Hematopoietic multipotent progenitor cell treated with erythropoietin and hydrocortisone succinate and interleukin-3 and kit ligand, for 15 days (in vitro differentiated cells): ENCODE measurements around the gene RSRC1.
"Not testable (repeated sequence)": the region's sequence is repeated elsewhere in the genome, so short reads cannot be mapped to it uniquely, and the experiment has no call there.

Source experiments
- DNase-seq: peaks from one replicate; pipeline ENCODE4 v3.0.0-alpha.2; 2015; ENCODE audit warnings: low spot score

RSRC1 gene

DNA sequence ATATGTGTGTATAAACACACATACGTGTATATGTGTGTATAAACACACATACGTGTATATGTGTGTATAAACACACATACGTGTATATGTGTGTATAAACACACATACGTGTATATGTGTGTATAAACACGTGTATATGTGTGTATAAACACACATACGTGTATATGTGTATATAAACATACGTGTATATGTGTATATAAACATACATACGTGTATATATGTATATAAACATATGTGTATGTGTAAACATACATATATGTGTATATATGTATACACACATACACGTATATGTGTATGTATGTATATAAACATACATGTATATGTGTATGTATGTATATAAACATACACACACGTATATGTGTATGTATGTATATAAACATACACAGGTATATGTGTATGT lies 119.1 kb downstream of the RSRC1 start:
- DNase-seq, result not testable (repeated sequence)

DNA sequence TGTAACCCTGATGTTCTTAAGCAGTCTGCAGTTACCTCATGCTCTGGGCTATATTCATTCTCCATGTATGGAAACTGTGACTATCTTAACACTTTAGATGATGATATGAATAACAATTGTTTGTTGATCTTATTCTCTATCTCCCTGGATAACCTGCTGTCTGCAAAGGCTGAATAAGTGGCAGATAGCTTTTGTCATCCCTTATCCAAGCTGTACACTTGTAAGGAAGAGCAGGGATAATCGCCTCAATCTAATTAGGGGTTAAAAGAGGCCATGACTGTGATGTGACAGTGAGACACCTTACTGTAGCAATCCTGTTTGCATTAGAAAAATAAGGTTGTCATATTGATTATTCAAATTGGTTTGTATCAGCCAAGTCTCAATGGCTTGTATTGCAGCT lies 123.9 kb downstream of the RSRC1 start:
- no peak for DNase-seq

DNA sequence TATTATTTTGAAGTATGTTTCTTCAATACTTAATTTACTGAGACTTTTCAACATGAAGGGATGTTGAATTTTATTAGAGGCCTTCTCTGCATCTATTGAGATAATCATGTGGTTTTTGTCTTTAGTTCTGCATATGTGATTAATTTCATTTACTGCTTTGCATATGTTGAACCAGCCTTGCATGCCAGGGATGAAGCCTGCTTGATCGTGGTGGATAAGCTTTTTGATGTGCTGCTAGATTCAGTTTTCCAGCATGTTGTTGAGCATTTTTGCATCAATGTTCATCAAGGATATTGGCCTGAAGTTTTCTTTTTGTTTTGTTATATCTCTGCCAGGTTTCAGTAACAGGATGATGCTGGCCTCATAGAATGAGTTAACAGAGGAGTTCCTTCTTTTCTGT lies 134.4 kb downstream of the RSRC1 start:
- no peak for DNase-seq

DNA sequence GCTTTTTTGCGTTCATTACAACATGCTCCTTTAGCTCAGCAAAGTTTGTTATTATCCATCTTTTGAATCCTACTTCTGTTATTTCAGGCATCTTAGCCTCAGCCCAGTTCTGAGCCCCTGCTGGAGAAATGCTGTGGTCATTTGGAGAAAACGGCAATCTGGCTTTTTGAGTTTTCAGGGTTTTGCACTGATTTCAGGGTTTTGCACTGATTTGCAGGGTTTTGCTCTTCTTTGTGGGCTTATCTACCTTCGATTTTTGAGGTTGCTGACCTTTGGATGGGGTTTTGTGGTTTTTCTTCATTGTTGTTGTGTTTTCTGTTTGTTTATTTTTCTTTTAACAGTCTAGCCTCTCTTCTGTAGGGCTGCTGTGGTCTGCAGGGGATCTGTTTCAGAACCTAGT lies 137.4 kb downstream of the RSRC1 start:
- no peak for DNase-seq

DNA sequence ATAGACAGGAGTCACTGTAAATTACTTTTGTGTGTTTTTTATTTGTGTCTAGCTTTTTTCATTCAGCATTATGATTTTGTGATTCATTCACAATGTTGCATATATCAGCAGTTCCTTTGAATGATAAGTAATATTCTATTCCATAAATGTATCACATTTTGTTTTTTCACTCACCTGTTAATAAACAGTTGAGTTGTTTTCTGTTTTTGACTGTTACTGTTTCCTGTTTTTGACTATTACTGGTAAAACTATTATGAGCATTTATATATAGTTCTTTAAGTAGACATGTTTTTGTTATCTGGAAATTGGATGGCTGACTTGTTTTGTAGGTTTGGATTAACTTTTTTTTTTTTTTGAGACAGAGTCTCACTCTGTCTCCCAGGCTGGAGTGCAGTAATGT lies 138.4 kb downstream of the RSRC1 start:
- no peak for DNase-seq

DNA sequence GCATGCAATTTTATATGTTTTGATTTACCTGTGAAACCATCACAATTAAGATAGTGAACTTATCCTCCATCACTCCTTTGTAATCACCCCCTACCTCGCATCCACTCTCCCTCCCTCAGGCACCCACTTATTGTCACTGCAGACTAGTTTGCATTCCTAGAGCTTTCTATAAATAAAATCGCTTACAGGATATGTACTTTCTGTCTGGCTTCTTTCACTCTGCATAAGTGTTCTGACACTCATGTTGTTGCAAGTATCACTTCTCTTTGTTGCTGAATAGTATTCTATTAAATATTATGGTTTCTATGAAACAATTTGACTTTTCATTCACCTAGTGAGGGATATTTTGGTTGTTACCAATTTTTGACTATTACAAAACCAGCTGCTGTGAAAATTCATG lies 139.3 kb downstream of the RSRC1 start:
- no peak for DNase-seq

DNA sequence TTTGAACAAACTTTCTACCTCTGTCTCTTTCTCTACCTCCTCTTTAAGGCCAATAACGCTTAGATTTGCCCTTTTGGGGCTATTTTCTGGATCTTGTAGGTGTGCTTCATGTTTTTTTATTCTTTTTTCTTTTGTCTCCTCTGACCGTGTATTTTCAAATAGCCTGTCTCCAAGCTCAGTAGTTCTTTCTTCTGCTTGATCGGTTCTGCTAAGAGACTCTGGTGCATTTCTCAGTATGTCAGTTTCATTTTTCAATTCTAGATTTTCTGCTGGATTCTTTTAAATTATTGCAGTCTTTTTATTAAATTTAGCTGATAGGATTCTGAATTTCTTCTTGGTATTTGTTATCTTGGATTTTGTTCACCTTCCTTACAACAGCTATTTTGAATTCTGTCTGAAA lies 148.7 kb downstream of the RSRC1 start:
- DNase-seq, result no peak

DNA sequence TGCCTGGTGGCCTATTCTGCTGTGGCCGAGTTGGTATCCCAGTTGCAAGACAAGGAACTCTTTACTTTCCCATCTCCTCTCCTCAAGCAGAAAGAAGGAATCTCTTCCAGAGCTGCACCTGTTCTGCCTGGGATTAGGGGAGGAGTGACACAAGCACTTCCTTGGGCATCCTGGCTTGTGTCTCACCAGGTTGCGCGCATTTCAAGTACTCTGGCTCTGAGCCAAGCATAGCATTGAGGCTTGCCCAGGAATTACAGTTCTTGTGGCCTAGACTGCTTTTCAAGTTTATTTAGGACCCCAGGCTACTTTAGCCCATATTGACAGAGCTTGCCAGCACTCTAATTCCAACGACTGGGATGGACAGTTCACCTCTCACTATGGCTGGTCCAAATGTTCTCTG lies 150.5 kb downstream of the RSRC1 start:
- DNase-seq, result no peak

DNA sequence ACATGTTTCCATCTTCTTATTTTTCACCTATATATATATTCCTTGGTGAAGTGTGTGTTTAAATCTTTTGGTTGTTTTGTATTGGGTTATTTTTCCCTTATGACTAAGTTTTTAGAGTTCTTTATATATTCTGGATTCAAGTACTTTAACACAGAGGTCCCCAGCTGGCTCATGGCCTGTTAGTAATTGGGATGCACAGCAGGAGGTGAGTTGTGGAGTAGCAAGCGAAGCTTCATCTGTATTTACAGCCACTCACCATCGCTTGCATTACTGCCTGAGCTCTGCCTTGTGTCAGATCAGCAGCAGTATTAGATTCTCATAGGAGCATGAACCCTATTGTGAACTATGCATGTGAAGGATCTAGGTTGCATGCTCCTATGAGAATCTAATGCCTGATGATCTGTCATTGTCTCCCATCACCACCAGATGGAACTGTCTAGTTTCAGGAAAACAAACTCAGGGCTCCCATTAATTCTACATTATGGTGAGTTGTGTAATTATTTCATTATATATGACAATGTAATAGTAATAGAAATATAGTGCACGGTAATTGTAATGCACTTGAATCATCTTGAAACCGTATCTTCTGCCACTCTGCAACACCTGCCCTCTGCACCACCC lies 151.6 kb downstream of the RSRC1 start:
- no peak for DNase-seq

DNA sequence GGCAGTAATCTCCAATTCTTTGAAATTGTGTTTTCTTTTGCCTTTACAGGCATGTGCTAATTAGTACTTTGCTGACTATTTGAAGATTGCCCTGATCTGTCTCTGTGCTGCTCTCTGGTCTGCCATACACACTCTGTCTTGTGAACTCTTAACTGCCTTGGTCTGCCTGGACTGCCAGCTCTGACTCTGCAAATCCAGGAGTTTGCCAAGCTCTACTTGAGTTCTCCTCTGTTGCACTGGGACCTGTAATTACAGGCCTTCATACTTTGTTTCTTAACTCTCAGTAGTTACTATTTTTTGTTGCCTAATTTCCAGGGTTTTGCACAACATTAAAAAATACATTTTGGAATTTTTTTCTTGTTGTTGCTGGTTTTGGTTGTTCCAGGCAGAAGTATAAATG lies 155.0 kb downstream of the RSRC1 start:
- DNase-seq, result no peak

DNA sequence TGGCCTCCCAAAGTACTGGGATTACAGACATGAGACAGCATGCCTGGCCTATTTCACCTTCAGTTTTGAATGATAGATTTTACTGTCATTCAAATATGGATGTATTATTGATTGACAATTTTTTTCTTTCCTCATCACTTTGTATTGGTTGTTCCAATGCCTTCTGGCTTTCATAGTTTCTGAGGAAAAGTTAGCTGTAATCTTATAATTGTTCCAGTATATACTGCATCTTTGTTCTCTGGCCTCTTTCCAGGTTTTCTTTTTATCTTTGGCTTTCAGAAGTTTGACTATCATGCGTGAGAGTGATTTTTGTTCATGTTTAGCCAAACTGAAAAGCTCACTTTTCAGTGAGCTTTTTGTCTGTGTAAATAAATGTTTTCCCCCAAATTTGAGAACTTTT lies 157.1 kb downstream of the RSRC1 start:
- no peak for DNase-seq

DNA sequence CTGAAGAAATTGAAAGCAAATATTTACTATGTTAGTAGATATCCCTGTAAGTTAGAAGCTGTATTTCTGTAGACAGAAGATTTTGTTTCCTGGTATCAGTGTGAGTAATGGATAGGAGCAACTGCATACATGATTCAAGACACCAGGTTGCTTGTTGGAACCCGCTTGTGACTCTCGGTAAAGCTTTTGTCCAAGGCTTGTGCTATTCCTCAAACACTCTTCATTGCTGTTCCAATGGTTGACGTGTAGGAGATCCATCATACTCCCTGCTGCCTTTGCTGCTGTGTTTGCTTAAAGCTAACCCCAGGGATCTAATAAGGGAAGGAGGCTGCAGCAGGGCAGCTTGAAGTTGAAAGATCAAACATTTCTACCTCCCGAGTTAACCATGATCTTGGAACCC lies 160.1 kb downstream of the RSRC1 start:
- no peak for DNase-seq

DNA sequence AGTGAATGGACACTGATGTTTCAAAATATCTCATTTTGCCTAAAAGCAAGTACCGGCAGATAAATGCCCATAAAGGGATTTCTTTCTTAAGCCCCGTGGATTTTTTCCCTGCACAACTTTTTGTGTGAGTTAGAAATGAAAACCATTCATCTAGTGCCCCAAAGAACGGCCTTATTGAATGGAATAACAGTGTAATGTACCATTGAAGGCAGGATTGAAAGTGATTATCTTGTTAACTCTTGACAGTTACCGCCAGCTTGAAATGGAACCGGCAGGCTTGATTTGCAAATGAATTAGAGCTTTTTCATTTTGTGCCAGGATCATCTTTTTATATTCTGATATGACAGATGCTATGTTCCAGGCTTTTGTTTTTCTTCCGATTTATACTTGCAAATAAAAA lies 162.2 kb downstream of the RSRC1 start:
- DNase-seq, result no peak

DNA sequence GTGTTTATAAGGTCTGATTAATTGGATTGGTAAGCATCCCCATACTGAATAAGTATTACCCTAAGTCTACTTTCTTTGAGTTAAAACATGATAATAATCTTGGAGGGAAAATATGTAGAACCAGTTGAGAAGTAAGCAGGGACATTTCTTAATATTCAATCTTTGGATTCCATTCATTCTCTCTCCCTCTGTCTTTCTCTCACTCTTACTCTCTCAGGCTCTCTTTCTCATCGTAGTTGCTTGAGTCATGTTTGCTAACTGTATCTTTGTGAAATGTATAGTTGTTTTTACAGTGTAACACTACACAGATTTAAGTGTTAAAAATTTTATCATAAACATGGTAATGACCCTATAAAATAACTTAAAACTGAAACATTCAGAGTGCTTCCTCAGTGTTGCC lies 163.8 kb downstream of the RSRC1 start:
- DNase-seq, result no peak

DNA sequence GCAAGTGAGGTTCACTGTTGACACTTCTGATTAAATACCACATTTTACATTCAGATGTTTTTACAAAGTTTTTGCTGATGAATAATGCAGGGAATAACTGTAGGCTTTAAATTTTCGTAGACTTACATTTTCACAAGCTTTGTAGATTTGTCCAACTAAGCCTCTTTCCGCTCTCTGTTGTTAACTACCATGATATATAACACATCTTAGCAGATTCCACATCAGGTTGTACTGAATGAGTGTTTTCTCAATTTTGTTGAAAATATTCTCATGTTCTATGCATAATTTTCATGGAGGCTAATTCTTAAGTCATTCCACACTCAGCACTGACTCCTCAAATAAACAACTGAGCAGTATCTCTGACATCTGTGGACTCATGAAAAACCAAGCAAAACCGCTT lies 168.3 kb downstream of the RSRC1 start:
- no peak for DNase-seq

DNA sequence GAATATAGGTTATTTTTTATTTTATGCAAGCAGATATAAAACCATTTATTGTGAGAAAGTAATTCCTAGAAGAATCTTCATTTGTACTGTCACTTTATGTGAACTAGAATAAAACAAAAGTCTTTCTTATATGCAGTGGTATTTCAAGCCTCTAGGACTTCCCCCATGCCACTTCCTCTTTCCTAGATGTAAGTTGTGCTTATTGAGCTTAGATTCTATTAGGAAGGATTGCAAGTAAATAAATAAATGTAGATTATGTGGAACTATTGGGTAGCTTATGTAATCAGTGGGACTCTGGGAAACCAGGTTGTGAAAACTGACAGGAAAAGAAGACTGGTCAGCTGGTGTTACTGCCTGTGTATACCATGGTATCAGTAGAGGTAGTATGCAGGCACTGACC lies 169.7 kb downstream of the RSRC1 start:
- no peak for DNase-seq

DNA sequence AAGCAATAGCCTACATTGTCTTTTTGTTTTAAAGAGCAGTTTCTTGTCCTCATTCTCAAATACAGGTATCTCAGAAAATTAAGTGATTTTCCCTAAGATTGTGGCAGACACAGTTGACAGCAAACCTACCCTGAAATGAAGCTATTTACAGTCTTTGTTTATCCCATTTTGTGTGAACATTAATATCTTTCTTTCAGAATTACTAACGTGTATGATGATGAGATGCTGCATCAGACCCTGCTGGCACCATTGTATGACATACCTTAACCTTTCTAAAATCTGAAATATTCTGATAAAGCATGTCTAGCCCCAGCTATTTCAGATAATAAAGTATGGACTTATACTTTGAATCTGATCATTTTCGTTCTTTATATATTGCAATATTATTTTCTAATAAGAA lies 185.9 kb downstream of the RSRC1 start:
- DNase-seq, result no peak

DNA sequence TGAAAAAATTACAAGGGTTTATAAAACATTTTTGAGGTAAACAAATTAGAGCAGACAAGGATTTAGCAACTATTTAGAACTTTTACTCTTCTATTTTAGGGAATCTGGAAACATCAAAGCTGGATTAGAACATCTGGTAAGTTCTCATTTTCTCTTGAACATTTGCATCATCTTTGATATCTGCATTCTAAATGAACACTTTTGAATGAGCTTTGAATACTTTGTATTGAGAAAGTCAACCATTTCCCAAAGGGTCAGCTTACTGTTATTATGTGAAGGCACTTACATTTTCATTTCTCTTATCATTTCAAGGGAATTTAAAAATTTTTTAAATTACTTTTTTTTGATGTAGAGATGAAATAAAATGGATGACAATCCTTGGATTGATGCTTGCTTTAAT lies 188.1 kb downstream of the RSRC1 start:
- DNase-seq, result no peak

DNA sequence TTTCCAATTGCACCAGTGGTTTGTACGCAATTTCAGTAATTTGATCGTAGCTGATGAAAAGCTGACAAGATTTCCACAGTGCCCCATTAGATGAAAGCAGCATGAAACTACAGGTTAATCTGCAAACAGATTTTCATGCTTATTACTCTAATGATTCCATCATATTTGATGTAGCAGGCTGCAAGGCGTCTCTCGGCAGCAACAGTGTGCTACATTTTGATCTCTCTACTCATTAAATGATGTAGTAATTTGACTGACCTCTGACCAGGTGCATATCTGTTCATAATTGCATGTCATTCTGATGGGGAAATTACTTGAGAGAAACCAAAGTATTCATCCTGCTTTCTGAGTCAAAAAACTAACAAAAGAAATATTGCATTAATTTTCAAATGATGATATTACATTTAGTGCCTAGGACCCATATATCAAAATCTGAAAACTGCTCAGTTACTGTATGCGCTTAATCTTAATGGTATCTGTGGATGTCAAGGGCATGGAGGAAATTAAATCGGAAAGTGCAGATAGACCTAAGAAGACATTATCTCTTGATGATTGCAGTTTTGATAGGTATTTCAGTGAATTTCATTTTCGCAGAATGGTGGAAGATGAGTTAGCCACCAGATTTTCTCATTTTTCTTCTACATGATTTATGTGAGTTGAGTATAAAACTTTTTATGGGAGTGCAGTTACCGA lies 198.5 kb downstream of the RSRC1 start:
- no peak for DNase-seq

DNA sequence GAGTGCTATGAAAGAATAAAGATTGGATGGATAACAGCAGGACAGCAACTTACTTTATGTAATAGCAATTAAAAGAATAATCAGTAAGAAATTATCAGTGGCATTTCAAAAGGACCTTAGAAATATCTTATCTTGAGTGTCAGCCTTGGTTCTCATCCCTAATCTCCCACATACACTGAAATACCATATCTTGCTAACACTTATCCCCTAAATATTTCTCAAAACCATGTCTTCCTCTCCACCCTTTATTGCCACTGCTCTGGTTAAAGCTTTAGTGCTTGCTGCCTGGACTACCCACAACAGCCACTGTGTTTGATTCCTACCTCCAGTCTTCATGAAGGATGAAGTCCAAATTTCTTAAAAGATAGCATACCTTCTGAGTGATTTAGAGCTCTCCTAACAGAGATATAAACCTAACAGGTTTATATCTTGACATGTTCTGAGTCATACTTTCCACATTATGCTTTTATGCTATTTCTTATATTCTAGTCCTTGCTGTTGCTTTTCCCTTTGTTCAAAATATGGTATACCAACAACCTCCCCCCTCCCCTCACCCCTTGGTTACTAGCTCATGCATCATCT lies 202.8 kb downstream of the RSRC1 start:
- no peak for DNase-seq

DNA sequence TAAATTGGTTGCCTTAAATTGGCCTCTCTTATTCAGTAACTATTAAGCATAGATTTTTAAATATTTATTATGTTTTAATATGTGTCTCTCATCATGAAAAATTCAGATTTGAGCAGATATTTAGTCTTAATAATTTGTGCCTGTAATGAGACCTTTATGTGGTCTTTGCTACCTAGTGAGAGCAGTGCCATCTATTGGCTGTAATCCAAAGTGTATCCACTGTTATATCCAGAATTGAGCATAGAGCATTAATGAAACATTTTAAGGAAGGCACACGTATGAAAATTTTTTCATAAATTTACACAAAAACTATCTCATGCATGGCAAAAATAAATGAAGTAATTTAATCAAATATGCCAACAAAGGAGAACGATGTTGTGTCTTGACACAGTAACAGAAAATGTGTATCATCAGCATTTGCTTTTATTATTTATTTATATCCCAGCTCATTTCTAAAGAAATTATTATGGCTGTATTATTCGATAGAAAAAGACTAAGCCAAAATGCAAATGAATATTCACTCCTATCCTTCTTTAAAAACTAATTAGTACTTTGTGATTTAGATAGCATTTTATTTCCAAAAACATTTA lies 203.5 kb downstream of the RSRC1 start:
- DNase-seq, result peak; percentile 70

DNA sequence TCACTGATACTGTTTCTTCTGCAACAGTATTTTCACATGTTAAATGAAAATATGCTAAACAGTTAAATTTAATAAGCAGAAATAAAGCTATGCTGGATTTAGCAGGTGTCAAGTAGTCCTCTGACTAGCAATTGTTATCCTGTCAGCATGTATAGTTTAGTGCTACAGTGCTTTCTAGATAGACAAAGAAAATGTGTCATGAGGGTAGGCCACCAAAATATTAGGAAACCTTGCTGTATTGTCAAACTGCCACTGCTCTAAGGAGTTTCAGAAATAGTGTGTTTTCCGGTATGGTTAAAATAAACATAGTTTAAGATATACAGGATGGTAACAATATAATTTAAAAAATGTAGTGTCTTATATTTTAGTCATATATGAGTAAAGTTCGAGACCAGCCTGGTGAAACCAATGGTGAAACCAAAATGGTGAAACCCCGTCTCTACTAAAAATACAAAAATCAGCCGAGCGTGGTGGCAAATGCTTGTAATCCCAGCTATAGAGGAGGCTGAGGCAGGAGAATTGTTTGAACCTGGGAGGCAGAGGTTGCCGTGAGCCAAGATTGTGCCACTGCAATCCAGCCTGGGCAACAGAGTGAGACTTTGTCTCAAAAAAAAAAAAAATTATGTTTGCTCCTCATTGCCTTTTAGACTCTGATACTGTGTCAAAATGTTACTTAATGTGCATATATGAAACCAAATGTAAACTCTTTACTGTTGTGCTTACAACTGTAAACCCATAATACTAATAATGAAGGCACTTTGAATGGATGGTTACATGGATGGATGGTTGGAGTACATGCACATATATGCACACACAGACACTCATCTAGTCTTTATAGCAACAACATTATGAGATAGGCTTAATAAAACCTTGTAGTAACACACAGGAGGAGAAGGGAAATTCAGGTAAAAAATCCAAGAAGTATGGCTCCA lies 204.8 kb downstream of the RSRC1 start:
- DNase-seq, result no peak
